Stimulated activated CD4-positive, alpha-beta T cell treated with anti-CD3 and anti-CD28 coated beads, Interleukin-12 subunit alpha, Interleukin-12 subunit beta, amount 100 ng/mL, for 4 hours (primary cell): ENCODE results near the gene EIF4B.

Experiments
- DNase-seq: peaks from one replicate; pipeline ENCODE4 v3.0.0-alpha.2; 2020

The EIF4B gene

DNA sequence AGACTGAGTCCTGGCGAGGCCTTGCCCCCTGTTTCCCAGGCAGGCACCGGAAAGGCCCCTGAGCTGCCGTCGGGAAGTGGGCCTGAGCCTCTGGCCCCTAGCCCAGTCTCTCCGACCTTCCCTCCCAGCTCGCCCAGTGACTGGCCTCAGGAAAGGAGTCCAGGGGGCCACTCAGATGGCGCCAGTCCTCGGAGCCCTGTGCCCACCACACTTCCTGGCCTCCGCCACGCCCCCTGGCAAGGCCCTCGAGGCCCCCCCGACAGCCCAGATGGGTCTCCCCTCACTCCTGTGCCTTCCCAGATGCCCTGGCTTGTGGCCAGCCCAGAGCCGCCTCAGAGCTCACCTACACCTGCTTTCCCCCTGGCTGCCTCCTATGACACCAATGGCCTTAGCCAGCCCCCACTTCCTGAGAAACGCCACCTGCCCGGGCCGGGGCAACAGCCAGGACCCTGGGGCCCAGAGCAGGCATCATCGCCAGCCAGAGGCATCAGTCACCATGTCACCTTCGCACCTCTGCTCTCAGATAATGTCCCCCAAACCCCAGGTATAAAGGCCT, 54.5 kb downstream of the EIF4B start:
- DNase-seq: no peak

DNA sequence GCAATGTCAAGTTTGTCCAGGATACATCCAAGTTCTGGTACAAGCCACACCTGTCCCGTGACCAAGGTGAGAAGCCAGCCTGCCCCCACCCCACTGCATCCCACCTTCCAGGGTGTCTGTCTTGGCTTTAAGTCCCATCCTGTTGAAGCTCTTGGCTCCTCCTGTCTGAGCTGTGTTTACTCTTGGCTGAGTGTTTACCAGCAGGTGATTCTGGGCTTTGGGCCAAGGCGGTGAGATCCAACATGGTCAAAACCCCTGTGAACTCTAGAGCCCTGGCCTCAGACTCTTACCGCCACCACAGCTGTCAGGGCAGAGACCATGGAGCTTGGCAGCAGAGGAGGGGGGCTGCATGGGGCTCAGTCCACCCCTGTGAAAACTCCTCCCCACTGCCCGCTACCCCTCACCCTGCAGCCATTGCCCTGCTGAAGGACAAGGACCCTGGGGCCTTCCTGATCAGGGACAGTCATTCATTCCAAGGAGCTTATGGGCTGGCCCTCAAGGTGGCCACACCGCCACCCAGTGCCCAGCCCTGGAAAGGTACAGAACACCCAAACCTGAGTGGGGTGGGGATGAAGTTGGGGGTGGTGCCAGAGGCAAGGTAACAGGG, 55.3 kb downstream of the EIF4B start:
- DNase-seq: no peak

DNA sequence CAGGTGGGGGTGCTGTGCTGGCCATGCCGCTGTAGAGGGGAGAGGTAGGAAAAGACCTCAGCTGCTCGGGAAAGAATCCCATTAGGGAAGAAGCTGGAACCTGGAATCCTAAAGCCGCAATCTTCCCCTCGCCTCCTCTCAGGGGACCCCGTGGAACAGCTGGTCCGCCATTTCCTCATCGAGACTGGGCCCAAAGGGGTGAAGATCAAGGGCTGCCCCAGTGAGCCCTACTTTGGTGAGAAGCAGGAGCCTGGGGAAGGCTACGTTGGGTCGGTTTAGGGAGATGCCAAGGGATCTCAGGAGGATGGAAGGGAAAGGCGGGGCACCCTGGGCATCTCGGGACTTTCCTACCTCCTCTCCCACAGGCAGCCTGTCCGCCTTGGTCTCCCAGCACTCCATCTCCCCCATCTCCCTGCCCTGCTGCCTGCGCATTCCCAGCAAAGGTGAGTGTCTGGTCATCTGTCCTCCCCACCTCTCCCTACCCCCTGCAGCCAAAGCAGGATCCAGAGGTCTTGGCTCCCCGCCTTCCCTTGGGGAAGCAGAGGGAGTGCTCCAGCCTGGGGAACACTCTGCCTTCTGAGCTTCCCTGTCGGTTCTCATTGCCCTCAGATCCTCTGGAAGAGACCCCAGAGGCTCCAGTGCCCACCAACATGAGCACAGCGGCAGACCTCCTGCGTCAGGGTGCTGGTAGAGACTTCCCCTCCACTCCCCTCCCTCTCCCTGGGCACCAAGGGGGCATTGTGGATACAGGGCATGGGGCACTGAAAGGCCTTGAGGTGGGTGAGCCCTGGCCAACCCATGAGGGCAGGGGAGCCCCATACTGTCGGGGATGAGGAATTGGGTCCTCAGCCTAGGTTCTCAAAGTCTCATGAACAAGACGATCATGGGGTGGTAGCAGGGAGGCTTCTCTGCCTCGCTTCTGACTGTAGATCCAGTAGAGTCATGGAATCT, 56.0 kb downstream of the EIF4B start:
- DNase-seq: no peak

DNA sequence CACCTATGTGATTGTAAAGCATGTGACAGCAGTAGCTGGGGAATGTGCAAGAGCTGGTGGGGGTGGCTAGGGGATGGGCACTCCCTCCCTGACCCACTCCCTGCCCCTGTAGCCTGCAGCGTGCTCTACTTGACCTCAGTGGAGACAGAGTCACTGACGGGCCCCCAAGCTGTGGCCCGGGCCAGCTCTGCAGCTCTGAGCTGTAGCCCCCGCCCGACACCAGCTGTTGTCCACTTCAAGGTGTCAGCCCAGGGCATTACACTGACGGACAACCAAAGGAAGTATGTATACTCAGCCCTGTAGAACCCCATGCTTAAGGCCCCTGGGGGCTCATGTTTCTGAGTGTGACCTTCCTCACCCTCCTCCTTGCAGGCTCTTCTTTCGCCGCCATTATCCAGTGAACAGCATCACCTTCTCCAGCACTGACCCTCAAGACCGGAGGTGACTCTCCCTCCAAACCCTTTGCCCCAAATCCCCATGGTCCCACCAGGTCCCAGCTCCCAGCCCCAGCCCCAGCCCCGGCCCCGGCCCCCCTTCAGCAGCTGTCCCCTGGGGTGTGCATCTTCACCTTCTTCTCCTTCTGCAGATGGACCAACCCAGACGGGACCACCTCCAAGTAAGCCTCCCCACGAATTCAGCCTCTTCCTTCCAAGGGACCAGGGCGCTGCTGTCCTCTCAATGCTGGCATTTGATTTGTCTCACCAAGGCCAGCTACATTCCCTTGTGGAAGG, 56.9 kb downstream of the EIF4B start:
- DNase-seq: no peak

DNA sequence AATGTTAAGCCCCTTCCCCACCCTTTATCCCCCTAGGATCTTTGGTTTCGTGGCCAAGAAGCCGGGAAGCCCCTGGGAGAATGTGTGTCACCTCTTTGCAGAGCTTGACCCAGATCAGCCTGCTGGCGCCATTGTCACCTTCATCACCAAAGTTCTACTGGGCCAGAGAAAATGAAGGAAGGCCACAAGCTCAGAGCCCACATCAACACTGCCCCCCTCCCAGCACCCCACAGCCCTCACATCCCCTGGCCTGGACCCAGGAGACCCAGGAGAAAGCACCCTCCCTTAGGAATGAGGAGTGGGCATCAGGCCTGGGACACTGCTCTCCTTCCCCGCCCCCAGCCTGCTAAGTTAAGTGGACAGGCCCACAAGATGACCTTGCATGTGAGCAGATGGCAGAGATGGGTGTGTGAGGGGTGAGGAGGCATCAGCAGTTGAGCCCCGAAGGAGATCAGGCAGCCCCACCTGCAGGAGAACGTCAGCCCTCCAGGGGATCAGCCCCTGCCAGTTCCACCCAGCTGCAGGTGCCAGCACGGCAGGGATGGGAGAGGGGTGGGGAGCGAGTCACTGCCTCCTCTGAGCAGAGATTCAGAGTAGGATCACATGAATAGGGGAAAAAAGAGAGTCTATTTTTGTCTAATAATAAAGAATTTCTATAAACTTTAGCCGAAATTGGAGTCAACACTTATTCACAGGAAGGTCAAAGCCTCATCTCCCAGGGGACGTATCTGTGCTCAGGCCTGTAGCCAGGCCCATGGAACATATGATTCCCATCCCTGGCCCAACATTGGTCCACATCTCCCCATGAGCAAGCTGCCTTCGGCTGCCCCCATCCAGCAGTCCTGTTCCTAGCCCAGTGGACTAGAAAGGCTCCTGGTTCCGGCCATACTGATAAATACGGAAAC, 57.7 kb downstream of the EIF4B start:
- no peak for DNase-seq

DNA sequence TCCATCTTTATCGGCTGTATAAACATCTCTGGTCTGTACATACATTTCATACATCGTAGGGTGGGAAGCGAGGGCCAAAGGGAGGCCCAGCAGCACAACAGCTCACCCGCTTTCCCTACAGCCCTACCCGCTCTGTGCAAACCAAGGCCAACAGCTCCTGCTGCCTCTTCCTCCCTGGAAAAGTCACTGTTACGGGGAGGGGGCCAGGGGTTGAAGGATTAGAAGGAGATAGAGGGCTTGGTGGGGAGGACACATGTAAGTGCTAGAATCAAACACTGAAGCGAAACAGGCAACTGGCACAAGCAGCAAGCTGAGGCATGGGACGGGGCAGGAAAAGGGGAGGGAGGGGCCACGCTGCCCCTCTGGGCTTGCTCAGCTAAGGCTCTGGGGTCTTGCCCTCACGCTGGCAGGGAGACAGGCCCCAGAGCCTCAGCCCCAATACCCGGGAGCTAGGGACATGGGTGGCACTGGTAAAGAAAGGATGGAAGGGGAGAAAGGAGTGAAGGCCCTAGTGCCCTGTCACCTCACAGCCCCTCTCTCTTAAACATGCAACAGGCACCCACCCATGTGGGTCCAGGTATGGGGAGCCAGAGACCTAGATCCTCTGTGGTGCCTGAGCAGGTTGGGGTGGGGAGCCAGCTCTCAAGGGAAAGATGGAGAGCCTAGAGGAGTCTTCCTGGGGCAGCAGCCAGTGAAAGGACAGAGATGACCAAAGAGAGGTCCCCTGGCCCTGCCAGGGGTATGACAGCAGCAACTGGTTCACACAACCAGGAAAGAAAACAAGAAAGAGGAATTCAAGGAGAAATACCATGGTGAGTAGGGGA, 58.6 kb downstream of the EIF4B start:
- DNase-seq: no peak

DNA sequence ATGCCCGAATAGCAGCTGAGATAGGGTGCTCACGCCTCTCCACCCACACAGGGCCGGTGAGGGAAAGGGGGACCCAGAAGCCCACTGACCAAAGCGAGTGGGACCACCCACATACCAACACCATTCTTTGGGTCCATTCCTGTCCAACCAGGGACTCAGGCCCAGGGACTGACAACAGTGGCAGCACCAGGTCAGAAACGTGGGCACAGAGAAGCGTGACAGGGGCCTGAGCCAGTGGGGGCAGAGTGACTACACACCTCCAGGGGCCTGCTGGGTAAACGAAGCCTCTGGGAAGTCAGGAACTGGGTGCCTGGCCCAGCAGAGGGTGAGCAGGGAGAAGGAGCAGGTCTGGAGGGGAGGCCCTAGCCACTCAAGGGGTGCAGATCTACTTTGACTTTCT, 59.2 kb downstream of the EIF4B start:
- DNase-seq: no peak

DNA sequence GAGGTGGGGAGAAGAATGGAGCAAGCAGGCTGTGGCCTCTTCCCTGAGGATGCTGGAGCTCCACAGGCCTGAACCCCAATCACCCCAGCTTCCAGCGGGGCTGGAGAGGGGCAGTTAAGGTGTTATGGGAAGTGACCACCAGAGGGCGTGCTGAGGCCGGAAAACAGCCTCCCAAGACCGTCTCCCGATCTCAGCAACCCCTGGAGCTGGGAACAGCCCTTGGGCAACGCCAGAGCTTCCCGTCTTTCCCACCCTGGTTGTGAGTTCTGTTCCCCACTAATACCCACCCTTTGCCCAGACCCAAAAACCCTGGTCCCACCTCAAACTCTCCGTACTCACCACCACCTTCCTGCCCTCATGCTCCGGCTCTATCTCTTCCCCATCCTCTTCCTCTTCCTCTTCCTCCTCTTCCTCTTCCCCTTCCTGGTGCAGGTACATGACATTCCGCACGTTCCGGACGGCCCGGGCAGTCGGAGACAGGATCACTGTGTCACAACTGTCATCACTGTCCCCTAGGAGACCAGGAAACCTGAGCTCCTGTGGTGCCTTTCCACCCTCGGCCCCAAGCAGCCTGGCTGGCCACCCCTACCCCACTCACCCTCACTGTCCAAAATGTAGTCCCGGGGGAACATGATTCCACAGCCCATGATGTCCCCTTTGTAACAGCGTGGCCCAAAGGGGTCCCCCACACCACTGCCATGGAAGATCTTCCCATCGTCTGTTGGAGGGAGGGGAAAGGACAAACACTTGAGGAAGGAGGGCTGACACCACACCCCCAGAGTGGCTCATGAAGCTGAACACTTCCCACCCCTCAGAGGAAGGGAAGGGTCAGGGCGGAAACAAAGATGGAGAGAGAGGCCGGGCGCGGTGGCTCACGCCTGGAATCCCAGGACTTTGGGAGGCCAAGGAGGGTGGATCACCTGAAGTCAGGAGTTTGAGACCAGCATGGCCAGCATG, 60.0 kb downstream of the EIF4B start:
- DNase-seq: peak; percentile 69

DNA sequence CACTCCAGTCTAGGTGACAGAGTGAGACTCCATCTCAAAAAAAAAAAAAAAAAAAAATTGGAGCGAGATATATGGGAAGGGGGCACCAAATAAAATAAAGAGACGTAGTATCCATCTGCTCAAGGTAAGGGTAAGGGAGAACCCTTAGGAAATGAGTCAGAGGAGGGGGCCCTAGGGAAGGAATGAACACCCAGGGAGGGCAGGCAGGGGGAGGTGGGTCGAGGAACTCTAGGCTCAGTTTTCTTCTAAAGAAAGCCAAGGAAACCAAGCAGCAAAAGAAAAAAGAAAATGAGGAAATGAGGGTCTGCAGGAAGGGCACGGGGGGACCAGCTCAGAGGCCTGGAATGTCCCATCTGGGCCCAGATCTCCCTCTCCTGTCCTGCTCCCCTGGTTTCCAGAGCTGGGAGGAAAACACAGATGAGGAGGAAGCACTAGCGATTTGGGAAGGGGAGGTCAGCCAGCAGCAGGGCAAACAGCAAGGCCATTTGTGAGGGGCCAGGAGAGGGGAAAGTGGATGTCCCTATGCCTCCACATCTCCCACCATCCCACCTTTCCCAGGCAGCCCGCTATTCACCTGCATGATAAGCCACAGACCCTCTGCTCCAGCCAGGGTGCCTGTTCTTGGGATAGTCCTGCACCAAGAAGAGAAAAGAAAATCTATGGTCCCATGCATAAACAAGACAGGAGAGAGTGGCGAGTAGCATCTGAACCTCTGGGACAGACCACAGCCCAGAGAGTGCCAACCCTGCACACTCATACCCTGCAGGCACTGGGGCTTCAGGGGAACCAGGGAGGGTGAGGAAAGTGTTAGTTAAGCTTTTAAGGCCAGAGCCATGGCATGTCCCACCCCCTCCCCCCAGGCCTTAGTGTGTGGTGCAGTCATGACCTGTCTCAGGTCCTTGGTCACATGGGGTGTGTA, 61.1 kb downstream of the EIF4B start:
- DNase-seq: no peak

DNA sequence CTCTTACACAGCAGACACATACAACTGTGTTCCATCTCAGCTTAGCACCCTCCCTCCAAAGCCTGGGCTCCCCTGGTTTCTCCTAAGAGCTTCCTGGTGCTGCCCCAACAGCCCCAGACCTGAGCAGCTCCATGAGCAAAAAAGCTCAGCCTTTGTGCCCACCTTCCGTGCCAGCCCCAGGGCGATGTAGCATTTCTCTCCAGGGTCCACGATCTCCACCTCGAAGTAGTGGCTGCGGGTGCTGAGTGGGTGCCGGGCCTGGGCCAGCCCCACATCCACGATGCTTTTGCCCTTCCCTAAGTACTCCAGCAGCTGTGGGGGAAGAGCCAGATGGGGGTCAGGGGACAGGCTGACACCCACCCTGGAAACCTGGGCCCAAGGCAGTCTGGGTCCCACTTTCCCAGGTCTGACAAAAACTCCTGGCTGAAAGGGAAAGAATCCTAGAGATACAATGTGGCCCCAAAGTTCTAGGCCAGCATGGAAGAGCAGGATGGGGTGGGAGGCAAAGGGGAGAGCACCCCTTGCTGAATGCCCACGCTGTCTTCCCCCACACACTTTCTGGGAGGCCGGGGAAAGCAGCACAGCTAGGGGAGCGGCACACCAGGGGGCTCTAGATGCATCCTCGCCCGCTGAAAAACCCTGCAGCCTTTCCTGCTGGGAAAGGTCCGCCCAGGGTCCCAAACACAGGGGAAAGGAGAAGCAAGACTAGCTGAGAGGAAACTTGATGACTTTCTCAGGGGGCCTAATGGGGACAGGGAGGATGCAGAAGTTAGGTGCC, 61.9 kb downstream of the EIF4B start:
- DNase-seq: no peak

DNA sequence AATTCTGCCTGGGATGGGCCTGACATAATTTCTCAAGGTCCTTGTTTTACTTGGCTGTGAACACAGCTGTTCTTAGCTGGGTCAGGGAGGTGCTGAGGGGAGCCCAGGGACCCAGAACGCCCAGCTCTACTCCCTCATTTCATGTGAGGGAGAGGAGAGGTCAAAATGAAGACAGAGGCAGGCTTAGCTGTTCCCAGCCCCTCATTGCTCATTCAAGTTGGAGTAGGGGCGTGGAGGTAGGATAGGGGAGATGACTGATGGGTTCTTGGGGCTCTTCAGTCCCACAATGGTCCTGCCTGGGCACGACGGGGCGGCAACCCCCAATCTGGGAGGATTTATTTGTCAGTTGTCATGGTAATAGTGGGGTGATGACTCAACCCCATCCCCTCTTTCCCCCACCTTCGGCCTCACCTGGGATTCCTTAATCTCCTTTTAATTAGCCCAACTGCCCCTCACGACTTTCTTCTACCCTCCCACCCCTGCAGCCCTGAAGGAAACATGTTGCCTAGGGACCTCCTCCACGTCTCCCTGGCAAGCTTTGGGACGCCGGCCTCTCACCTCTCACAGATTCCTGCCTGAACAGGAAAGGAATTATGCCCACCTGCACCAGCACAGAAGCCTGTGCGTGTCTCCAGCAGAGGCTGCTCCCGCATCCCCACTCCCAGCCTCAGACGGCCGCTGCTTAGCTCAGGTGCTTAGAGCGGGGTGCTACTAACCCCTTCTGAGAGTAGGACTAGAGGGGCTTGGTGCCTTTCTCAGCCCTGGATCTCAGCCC, 62.7 kb downstream of the EIF4B start:
- no peak for DNase-seq

DNA sequence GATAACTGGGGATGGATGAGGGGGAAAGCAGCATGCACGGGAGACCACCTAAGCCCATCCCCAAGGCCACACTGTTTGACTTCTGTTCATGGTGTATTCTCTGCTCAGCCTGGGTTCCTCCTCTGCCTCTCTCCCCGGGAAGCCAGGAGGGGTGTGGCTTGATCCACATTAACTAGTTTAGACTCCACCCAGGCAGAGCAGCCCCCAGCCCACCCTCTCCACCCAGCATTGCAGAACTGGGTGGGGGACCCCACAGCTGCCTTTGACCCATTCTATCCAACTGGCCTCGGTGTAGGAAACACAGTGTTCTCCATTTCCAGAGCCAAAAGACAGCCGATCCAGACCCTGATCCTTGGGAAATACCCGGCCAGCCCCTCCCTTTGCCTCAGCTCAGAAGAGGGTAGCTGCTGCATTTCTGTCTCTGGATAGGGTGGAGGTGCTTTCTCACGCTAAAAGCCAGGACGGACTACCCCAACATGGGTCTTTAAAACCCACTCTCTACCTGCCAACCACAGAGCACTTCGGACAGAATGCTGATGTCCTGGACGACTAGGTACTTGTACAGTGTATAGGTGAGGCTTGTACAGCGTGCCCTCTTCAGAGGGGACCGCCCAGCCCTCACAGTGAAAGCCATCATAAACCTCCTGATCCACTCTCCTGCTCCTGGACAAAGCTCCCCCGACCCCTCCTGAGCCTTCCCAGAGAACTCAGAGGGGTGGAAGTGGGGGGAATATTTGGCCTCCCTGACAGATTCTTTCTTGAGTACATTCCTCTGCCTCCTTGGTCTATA, 63.6 kb downstream of the EIF4B start:
- DNase-seq: no peak

DNA sequence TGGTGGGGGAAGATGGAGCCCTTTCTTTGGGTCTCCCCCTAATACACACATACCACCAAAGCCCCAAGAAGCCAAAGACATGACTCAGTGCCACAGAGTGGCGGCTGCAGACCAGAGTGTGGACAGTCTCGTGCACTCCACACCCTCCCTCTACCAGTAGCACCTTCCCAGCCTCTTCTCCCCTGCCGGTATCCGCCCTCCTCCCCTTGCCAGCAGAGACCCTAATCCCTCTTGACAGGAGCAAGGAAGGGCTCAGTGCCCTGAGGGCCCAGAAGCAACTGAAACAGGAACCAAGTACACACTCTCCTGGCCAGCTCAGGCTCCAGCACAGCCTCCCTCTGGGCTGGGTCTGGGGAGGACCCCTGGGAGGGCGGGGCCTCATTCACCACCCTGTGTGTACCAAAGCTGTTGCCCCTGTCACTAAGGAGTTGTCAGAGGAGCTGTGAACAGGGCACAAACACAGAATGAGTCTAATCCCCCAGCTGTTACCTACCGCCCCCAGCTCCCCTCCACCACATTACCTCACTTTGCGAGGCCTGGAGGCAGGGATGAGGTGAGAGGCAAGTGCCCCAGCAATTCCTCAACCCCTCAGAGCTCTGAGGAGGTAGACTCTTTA, 64.7 kb downstream of the EIF4B start:
- no peak for DNase-seq

DNA sequence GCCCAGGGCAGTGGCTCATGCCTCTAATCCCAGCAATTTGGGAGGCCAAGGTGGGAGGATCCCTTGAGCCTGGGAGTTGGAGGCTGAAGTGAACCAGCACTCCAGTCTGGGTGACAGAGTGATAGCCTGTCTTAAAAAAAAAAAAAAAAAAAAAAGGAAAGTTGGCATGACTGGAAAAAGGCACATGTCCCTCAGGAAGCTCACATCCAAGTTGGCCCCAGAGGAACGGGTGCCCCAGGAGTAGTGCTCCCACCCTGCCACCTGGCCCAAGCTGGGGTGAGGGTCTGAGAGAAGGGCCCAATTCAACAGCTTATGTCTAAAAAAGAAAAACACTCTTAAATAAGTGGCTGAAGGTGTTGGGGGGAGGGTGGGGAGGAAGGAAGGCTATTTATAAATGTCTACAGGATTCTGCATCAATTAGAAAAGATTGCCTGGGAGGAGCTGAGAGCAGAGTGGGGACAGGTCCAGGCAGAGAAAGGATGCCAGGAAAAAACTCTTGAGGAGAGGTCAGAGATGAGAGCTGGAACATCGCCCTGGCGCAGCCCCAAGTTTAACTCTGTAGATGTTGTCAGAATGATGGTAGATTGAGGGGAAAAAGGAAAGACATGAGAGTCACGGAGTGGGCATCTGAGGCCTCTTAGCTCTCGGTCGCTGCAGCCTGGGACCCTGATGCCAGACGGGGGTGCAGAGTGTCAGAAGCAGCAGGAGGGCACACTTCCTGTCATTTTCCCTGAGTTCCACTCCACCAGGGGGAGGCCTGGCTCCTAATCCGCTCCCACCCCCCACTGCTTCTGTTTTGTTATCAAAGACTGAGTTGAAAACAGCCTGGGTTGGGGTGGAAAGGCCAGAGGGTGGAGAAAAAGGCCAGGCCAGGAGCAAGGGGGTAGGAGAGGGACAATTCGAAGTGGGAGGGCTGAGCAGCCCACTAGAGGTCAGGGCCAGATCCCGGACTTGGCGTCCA, 65.6 kb downstream of the EIF4B start:
- no peak for DNase-seq

DNA sequence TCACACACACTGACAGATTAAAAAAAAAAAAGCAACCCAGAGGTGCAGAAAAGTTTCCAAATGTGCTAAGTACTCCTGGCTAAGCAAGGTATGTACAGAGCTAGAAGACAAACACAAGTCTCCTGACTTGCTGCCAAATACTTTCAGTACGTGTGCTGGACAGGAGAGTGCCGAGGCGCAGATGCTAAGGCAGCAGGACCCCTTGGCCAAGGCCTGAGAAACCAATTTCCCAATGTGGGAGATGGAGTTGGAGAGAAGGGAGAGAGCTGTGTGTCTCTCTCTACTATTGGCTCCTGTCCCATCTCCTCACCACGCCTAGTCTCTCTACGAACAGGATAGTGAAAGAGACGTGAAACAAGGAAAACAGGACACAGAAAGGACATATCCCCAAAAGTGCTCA, 67.6 kb downstream of the EIF4B start:
- no peak for DNase-seq
